Measurements from ENCODE around the gene FAM186B.

FAM186B gene

GRCh38 chr12:49583366-49584094, 21.9 kb downstream of the FAM186B start:
- TF ChIP-seq CTCF (IDR thresholded peaks at IDR 0.05; ENCODE audit: unreplicated experiment in 3 of 3) = no peak
- Mint-ChIP-seq H3K27me3 (ENCODE audit: low read depth) (no peaks in the 10 kb centered on the region), H3K4me1 (peaks cover 60% of the 10 kb centered on the region), H3K4me3 (no peak overlapping the region), H3K36me3 (ENCODE audit: low read depth) (peaks cover 19% of the 10 kb centered on the region), H3K27ac (peak overlapping the region; percentile 14 to 79 (median 65)), H3K9me3 (no peaks in the 10 kb centered on the region)

- Mint-ChIP-seq H3K4me1 (peaks cover 60% of the 10 kb centered on the region), H3K9me3 (no peaks in the 10 kb centered on the region), H3K36me3 (ENCODE audit: low read depth) (peaks cover 21% of the 10 kb centered on the region), H3K4me3 (peak overlapping the region in 1 of 3 experiments; percentile 7), H3K27ac (peak overlapping the region; percentile 17 to 79 (median 66)), H3K27me3 (ENCODE audit: low read depth) (no peaks in the 10 kb centered on the region)
- no peak for TF ChIP-seq CTCF (IDR thresholded peaks at IDR 0.05; ENCODE audit: unreplicated experiment in 3 of 3)
Measured at GRCh38 chr12:49582850-49583249, 22.6 kb downstream of the FAM186B start.

- Mint-ChIP-seq H3K4me3 (no peak overlapping the region), H3K4me1 (peaks cover 60% of the 10 kb centered on the region), H3K27me3 (ENCODE audit: low read depth) (no peaks in the 10 kb centered on the region), H3K9me3 (no peaks in the 10 kb centered on the region), H3K36me3 (ENCODE audit: low read depth) (peaks cover 26% of the 10 kb centered on the region), H3K27ac (peak overlapping the region; percentile 17 to 79 (median 66))
- TF ChIP-seq CTCF (IDR thresholded peaks at IDR 0.05; ENCODE audit: unreplicated experiment in 3 of 3) = no peak
Measured at GRCh38 chr12:49582201-49582600, 23.2 kb downstream of the FAM186B start.

- no peak overlapping the region for H3K4me3 Mint-ChIP-seq
- H3K4me1 Mint-ChIP-seq = peaks cover 54% of the 10 kb centered on the region
- no peaks in the 10 kb centered on the region for H3K27me3 Mint-ChIP-seq (ENCODE audit: low read depth)
- peaks cover 25% of the 10 kb centered on the region for H3K36me3 Mint-ChIP-seq (ENCODE audit: low read depth)
- peak; percentile 77 to 91 (median 89) for TF ChIP-seq CTCF (IDR thresholded peaks at IDR 0.05; ENCODE audit: unreplicated experiment in 3 of 3)
- H3K27ac Mint-ChIP-seq = peak overlapping the region; percentile 5 to 29 (median 21)
- no peaks in the 10 kb centered on the region for H3K9me3 Mint-ChIP-seq
Measured at GRCh38 chr12:49580572-49581535, 24.6 kb downstream of the FAM186B start.

- Mint-ChIP-seq H3K4me3 (no peak overlapping the region), H3K4me1 (peaks cover 34% of the 10 kb centered on the region), H3K27ac (no peak overlapping the region), H3K27me3 (ENCODE audit: low read depth) (no peaks in the 10 kb centered on the region), H3K9me3 (no peaks in the 10 kb centered on the region), H3K36me3 (ENCODE audit: low read depth) (peaks cover 30% of the 10 kb centered on the region)
- no peak for TF ChIP-seq CTCF (IDR thresholded peaks at IDR 0.05; ENCODE audit: unreplicated experiment in 3 of 3)
Measured at GRCh38 chr12:49578471-49579112, 26.8 kb downstream of the FAM186B start.

All from nephron (organoid).